Prostate gland (tissue), 2 donors: ENCODE measurements around the gene PSG2. TPM values are rescaled to one million over a fixed set of nuclear protein-coding genes. Genes with fewer than 3 reads are reported as not detected.
"Not testable (repeated sequence)": the region's sequence is repeated elsewhere in the genome, so short reads cannot be mapped to it uniquely, and the experiment has no call there.

Experiments
- DNase-seq: peaks from one replicate; pipeline ENCODE4 v3.0.0-alpha.2; 2019; ENCODE audit warnings: low spot score
- H3K27ac ChIP-seq, 2 donors: fragments of 200-600 bp; sonication (generic); 2 replicates each; pipeline ENCODE4 v1.5.1; 2017 to 2019
- H3K27me3 ChIP-seq: fragments of 200-600 bp; sonication (generic); replicated peaks from 2 replicates; pipeline ENCODE4 v1.5.1; 2019; ENCODE audit not compliant: insufficient read depth
- H3K36me3 ChIP-seq, 2 donors: fragments of 200-600 bp; sonication (generic); 1 replicate in 1 of 2; 2 replicates in 1 of 2; pipeline versions ENCODE4 v1.5.1 to v1.8.1; 2017 to 2019
- H3K4me1 ChIP-seq: fragments of 200-600 bp; sonication (generic); replicated peaks from 2 replicates; pipeline ENCODE4 v1.5.1; 2019
- H3K4me3 ChIP-seq, 2 donors: fragments of 200-600 bp; sonication (generic); 2 replicates each; pipeline ENCODE4 v1.5.1; 2017 to 2019
- H3K9me3 ChIP-seq: fragments of 200-600 bp; sonication (generic); 2 replicates; pipeline ENCODE4 v1.5.1; 2017
- CTCF ChIP-seq, 4 experiments: fragments of 200-600 bp in 2 of 4; fragments of 450-650 bp in 2 of 4; sonication (generic) in 2 of 4; IDR thresholded peaks; 1 replicate in 3 of 4; 2 replicates in 1 of 4; pipeline ENCODE4 v1.5.1; 2016 to 2019; ENCODE audit warnings: antibody characterized with exemption in 4 of 4, mild to moderate bottlenecking in 2 of 4, moderate library complexity in 2 of 4
- POLR2A ChIP-seq: fragments of 450-650 bp; IDR thresholded peaks from one replicate; pipeline ENCODE4 v1.6.1; 2016; ENCODE audit warnings: antibody characterized with exemption, mild to moderate bottlenecking
- POLR2AphosphoS5 ChIP-seq: sonication (generic); formaldehyde crosslinking; IDR thresholded peaks from one replicate; pipeline ENCODE4 v1.6.1; 2017; ENCODE audit warnings: antibody characterized with exemption
- WGBS: methylation state at CpG from one replicate; pipeline ENCODE4 v1.1.5; 2018; 5-methylcytosine and 5-hydroxymethylcytosine counted together
- intact Hi-C: fragments of 100-400 bp; cut with DNase I; formaldehyde crosslinking; loops from one replicate; pipeline ENCODE4 v1.14.2; 2022
- total RNA-seq, 2 donors: library from RNA; depleted of rRNA; stranded (reverse); fragments of >200 nt; gene quantifications; one replicate each; pipeline ENCODE4 v1.1.0, GENCODE V29; 2016

Gene PSG2
- total RNA-seq, 2 donors from 2014 or later = not detected

DNA sequence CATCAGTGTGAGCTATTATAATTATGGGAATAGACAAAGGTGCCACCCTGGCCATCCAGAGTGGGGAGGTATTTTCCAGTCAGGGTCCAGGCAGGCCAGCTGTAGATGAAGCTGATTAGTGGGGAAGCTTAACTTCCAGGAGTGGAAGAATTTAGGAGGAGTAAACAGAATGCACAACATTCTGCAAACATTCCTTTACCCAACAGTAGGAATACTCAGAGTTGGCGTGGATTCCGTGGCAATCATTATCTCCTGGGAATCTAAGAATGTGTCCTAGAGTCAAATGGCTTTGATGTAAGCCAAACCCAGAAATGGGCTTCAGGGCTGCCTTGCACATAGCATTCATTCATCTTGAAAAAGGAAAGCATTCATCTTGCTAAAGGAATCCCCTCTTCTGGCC lies 23.0 kb downstream of the PSG2 start:
- DNase-seq, H3K4me1 ChIP-seq, H3K27me3 ChIP-seq, H3K9me3 ChIP-seq, H3K27ac ChIP-seq, H3K4me3 ChIP-seq, H3K36me3 ChIP-seq, intact Hi-C loops: not testable (repeated sequence)
- WGBS = 13% methylated on average over 2 of the region's 2 CpGs

- H3K4me1 ChIP-seq, DNase-seq, intact Hi-C loops, H3K4me3 ChIP-seq, H3K27ac ChIP-seq, H3K27me3 ChIP-seq, H3K9me3 ChIP-seq, H3K36me3 ChIP-seq: not testable (repeated sequence)
- WGBS = 27% methylated on average over 2 of the region's 2 CpGs
These were observed 24.1 kb downstream of the PSG2 start for GRCh38 chr19:43058440-43058839.

DNA sequence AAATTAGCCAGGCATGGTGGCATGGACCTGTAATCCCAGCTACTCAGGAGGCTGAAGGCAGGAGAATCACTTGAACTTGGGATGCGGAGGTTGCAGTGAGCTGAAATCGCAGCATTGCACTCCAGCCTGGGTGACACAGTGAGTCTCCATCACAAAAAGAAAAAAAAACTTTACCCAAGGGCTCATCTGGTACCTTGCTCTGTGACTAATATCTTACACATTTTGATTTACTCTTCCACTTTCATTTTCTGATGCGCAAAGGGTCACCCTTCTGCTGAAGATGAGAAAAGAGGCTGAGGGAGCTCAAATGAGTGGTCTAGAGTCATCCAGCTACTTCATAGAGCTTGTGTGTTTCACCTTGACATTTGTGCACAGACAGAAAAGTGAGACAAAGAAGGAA lies 34.5 kb downstream of the PSG2 start:
- H3K36me3 ChIP-seq, H3K27me3 ChIP-seq, intact Hi-C loops, H3K4me1 ChIP-seq, H3K27ac ChIP-seq, H3K4me3 ChIP-seq, DNase-seq, H3K9me3 ChIP-seq: not testable (repeated sequence)
- WGBS = 83% methylated on average over 3 of the region's 3 CpGs

- H3K27ac ChIP-seq, H3K4me1 ChIP-seq, H3K36me3 ChIP-seq, intact Hi-C loops, DNase-seq, H3K27me3 ChIP-seq, H3K4me3 ChIP-seq, H3K9me3 ChIP-seq: not testable (repeated sequence)
- 81% methylated on average over 2 of the region's 2 CpGs for WGBS
These were observed 35.9 kb downstream of the PSG2 start for GRCh38 chr19:43046578-43046977.

GRCh38 chr19:43043492-43044180 lies 38.9 kb downstream of the PSG2 start:
- H3K36me3 ChIP-seq, H3K4me3 ChIP-seq, H3K9me3 ChIP-seq, DNase-seq, intact Hi-C loops, H3K27ac ChIP-seq, H3K27me3 ChIP-seq, H3K4me1 ChIP-seq: not testable (repeated sequence)
- 80% methylated on average over 1 of the region's 1 CpG for WGBS

DNA sequence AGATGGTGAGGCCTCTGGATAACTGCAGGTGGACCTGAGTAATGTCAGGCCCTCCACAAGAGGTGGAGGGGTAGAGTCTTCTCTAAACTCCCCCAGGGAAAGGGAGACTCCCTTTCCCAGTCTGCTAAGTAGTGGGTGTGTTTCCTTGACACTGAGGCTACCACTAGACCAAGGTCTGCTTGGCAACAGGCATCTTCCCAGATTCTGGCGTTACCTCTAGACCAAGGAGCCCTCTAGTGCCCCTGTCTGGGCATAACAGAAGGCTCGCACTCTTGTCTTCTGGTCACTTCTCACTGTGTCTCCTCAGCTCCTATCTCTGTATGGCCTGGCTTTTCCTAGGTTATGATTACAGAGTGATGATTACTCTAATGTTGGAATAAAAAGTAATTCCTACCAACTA lies 50.9 kb downstream of the PSG2 start:
- H3K4me1 ChIP-seq, H3K27ac ChIP-seq, intact Hi-C loops, DNase-seq, H3K27me3 ChIP-seq, H3K4me3 ChIP-seq, H3K36me3 ChIP-seq, H3K9me3 ChIP-seq: not testable (repeated sequence)
- WGBS = 38% methylated on average over 2 of the region's 2 CpGs

DNA sequence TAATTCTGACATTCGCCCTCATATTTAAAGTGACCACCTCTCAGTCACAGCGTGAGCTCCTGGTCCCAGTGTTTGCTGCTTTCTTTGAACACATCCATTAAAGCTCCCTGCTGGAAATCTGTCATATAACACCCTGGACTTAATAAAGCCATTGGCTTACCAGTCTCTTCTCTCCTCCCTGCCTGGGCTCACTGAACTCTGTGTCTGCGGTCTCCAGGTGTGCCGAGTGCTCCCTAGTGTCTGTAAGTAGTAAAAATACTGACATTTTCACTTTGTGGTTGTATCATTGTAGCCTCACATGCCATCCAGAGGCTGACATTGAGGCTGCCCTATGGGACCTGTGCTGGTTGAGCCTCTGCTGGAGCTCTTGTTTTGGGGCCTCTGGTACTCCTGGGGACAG lies 53.6 kb downstream of the PSG2 start:
- intact Hi-C loops = no loop called here
- H3K27ac ChIP-seq = no peak overlapping the region
- DNase-seq = no peak
- no peak overlapping the region for H3K4me3 ChIP-seq
- H3K36me3 ChIP-seq = no peaks in the 10 kb centered on the region
- H3K9me3 ChIP-seq = no peaks in the 10 kb centered on the region
- H3K4me1 ChIP-seq = no peaks in the 10 kb centered on the region
- no peak for TF ChIP-seq CTCF (IDR thresholded peaks at IDR 0.05)
- no peak for TF ChIP-seq POLR2A
- TF ChIP-seq POLR2AphosphoS5 = no peak
- 74% methylated on average over 4 of the region's 4 CpGs for WGBS
- no peaks in the 10 kb centered on the region for H3K27me3 ChIP-seq

DNA sequence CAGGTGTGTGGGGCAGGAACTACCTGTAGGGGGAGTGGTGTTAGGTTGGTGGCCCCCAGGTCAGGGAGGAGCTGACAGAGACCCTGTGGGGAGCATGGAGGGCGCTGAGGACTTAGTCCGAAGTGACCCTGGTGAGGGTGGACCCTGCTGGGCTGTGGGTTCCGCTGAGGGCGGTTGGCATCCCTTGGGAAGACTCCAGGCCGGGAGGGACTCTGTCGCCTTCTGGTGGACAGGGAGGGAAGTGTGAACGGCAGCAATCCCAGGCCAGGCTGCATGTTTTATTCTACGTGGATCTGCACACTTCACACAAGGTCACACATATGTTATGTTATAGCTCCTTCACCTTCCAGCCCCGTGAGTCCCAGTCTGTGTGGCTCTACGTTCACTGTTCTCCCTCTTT lies 54.5 kb downstream of the PSG2 start:
- DNase-seq, H3K9me3 ChIP-seq, H3K4me1 ChIP-seq, intact Hi-C loops, H3K4me3 ChIP-seq, H3K36me3 ChIP-seq, H3K27ac ChIP-seq, H3K27me3 ChIP-seq: not testable (repeated sequence)
- WGBS = 65% methylated on average over 10 of the region's 10 CpGs

- DNase-seq, H3K27me3 ChIP-seq, H3K27ac ChIP-seq, H3K4me3 ChIP-seq, H3K4me1 ChIP-seq, intact Hi-C loops, H3K9me3 ChIP-seq, H3K36me3 ChIP-seq: not testable (repeated sequence)
- WGBS = 78% methylated on average over 8 of the region's 8 CpGs
These were observed 55.4 kb downstream of the PSG2 start for GRCh38 chr19:43027061-43027460.

- DNase-seq, intact Hi-C loops, H3K4me3 ChIP-seq, H3K36me3 ChIP-seq, H3K27me3 ChIP-seq, H3K4me1 ChIP-seq, H3K27ac ChIP-seq, H3K9me3 ChIP-seq: not testable (repeated sequence)
- WGBS = 72% methylated on average over 6 of the region's 6 CpGs
These were observed 56.1 kb downstream of the PSG2 start, which contains the start of gene PSG11 for GRCh38 chr19:43026369-43026768. TSS of gene PSG11 (minus strand) at chr19:43026469. CDS start at chr19:43026372, 97 bp downstream.

GRCh38 chr19:43022098-43022497 lies 60.4 kb downstream of the PSG2 start:
- intact Hi-C loops, H3K4me3 ChIP-seq, H3K27me3 ChIP-seq, H3K27ac ChIP-seq, DNase-seq, H3K9me3 ChIP-seq, H3K36me3 ChIP-seq, H3K4me1 ChIP-seq: not testable (repeated sequence)
- WGBS = 38% methylated on average over 4 of the region's 4 CpGs

DNA sequence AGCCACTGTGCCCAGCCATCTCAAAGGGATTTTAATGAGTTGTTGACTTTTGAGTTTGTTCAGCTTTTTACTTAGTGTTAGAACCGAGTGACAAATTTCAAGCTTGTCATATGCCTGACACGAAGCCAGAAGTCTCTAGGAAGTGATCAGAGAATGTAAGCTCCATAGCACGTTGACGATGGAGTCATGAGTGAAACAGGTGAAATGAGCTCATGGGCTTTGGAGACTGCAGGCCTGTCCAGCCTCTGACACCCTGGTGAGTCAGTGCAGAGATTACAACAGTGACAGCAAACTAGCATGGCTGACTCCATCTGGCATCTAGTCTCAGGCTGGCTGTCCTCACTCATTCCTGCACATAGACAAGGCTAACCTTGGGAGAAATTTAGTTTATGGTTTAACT lies 60.9 kb downstream of the PSG2 start:
- 62% methylated on average over 4 of the region's 4 CpGs for WGBS
- H3K27me3 ChIP-seq, H3K4me3 ChIP-seq, H3K4me1 ChIP-seq, DNase-seq, H3K36me3 ChIP-seq, H3K27ac ChIP-seq, H3K9me3 ChIP-seq, intact Hi-C loops: not testable (repeated sequence)
